DOHH2 (cell line): ENCODE measurements around the gene PREX1.

Experiments used
- H3F3A ChIP-seq: fragments of 200-600 bp; sonication (generic), shearing (Covaris generic); 2 replicates; pipeline ENCODE4 v1.6.0; 2016; ENCODE audit warnings: antibody characterized with exemption, mild to moderate bottlenecking; ENCODE audit not compliant: control insufficient read depth, insufficient read depth
- H3K27ac ChIP-seq: fragments of 200-600 bp; sonication (generic); 2 replicates; pipeline ENCODE4 v1.5.1; 2014; ENCODE audit warnings: low read depth, mild to moderate bottlenecking, low read length, moderate library complexity
- H3K27me3 ChIP-seq: fragments of 200-600 bp; sonication (generic); 2 replicates; pipeline ENCODE4 v1.6.1; 2014; ENCODE audit warnings: mild to moderate bottlenecking, low read length, mixed read lengths; ENCODE audit not compliant: control insufficient read depth
- H3K36me3 ChIP-seq: fragments of 200-600 bp; sonication (generic); 2 replicates; pipeline ENCODE4 v1.6.1; 2014; ENCODE audit warnings: mild to moderate bottlenecking, low read length, moderate library complexity, mixed read lengths; ENCODE audit not compliant: control insufficient read depth
- H3K4me1 ChIP-seq: fragments of 200-600 bp; sonication (generic); 2 replicates; pipeline ENCODE4 v1.6.1; 2014; ENCODE audit warnings: mild to moderate bottlenecking, low read length, mixed read lengths; ENCODE audit not compliant: control insufficient read depth
- H3K4me2 ChIP-seq: fragments of 200-600 bp; sonication (generic); 2 replicates; pipeline ENCODE4 v1.6.0; 2014; ENCODE audit warnings: mild to moderate bottlenecking, low read length, moderate library complexity
- H3K4me3 ChIP-seq: fragments of 200-600 bp; sonication (generic); 2 replicates; pipeline ENCODE4 v1.5.1; 2014; ENCODE audit warnings: mild to moderate bottlenecking, low read length, mixed read lengths
- H3K79me2 ChIP-seq: fragments of 200-600 bp; sonication (generic); 2 replicates; pipeline ENCODE4 v1.6.1; 2014; ENCODE audit warnings: mild to moderate bottlenecking, low read length, mixed read lengths; ENCODE audit not compliant: control insufficient read depth
- H3K9me2 ChIP-seq: fragments of 200-600 bp; sonication (generic); replicated peaks from 2 replicates; pipeline ENCODE4 v1.6.1; 2014; ENCODE audit warnings: mild to moderate bottlenecking, low read length, mixed read lengths; ENCODE audit not compliant: control insufficient read depth
- H3K9me3 ChIP-seq: fragments of 200-600 bp; sonication (generic); 2 replicates; pipeline ENCODE4 v1.6.1; 2014; ENCODE audit warnings: antibody characterized with exemption, low read length, mixed read lengths; ENCODE audit not compliant: control insufficient read depth, insufficient read depth
- H4K20me1 ChIP-seq: fragments of 200-600 bp; sonication (generic); 2 replicates; pipeline ENCODE4 v1.6.0; 2014; ENCODE audit warnings: low read depth, mild to moderate bottlenecking, antibody characterized with exemption, low read length, moderate library complexity; ENCODE audit not compliant: control insufficient read depth, insufficient read depth
- EZH2phosphoT487 ChIP-seq: fragments of 200-600 bp; sonication (generic); IDR thresholded peaks from 2 replicates; pipeline ENCODE4 v1.6.1; 2017; ENCODE audit warnings: borderline replicate concordance, mild to moderate bottlenecking, antibody characterized with exemption, low read length, moderate library complexity, mixed read lengths
- TF ChIP-seq, protein P1 (sequence below): fragments of 200-600 bp; sonication (generic); IDR thresholded peaks from one replicate; pipeline ENCODE4 v1.5.1; 2014; ENCODE audit warnings: antibody characterized with exemption, mild to moderate bottlenecking, low read depth, low read length; ENCODE audit not compliant: poor library complexity, severe bottlenecking

The PREX1 gene

DNA sequence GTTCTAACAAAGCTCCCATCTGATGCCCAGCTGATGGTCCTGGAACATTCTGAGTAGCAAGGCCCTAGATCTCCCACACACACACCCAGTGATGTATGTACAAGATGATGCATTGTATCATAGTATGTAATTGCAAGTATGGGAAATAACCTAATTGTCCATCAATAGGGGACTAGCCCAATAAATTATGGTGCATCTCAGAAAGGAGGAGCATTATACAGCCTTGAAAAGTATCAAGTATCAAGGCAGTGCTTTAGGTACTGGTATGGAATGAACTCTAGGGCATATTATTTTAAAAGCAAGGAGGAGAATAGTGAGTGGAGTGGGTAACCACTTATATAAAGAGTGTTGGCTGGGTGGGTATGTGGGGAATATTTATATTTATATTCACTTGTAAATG lies 24.8 kb upstream of the PREX1 start:
- TF ChIP-seq EZH2phosphoT487, result no peak
- TF ChIP-seq, protein P1, sequence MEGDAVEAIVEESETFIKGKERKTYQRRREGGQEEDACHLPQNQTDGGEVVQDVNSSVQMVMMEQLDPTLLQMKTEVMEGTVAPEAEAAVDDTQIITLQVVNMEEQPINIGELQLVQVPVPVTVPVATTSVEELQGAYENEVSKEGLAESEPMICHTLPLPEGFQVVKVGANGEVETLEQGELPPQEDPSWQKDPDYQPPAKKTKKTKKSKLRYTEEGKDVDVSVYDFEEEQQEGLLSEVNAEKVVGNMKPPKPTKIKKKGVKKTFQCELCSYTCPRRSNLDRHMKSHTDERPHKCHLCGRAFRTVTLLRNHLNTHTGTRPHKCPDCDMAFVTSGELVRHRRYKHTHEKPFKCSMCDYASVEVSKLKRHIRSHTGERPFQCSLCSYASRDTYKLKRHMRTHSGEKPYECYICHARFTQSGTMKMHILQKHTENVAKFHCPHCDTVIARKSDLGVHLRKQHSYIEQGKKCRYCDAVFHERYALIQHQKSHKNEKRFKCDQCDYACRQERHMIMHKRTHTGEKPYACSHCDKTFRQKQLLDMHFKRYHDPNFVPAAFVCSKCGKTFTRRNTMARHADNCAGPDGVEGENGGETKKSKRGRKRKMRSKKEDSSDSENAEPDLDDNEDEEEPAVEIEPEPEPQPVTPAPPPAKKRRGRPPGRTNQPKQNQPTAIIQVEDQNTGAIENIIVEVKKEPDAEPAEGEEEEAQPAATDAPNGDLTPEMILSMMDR, result no peak
- Histone ChIP-seq H3K4me2 (no peak overlapping the region), H3K79me2 (no peaks in the 10 kb centered on the region), H3F3A (no peaks in the 10 kb centered on the region), H4K20me1 (no peaks in the 10 kb centered on the region; the same call in 1 of the 2 replicates), H3K9me3 (no peaks in the 10 kb centered on the region), H3K27ac (no peak overlapping the region), H3K36me3 (no peaks in the 10 kb centered on the region), H3K4me3 (no peak overlapping the region), H3K4me1 (peaks cover 9% of the 10 kb centered on the region; the same call in 1 of the 2 replicates), H3K27me3 (0 out of 2 replicates have a peak, but pooled peaks cover 5% of the 10 kb centered on the region), H3K9me2 (no peaks in the 10 kb centered on the region)

DNA sequence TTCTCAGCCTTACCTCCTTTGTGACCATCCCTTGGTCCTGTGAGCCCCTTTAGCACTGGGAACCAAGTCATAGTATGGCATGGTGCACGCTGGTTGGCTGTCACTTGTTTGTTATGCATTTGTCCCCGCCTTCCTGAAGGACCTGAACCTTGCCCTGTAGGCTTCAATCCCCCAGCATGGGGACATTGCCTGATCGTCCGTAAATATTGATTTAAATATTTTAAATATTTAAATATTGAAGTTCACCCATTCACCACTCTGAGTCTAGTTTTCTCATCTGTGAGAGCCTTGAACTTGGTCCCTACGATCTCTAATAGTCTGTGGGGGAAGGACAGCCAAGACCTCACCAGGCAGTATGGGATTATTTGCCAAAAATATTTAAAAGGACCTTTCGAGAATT lies 23.8 kb upstream of the PREX1 start:
- H3F3A ChIP-seq, result no peaks in the 10 kb centered on the region

DNA sequence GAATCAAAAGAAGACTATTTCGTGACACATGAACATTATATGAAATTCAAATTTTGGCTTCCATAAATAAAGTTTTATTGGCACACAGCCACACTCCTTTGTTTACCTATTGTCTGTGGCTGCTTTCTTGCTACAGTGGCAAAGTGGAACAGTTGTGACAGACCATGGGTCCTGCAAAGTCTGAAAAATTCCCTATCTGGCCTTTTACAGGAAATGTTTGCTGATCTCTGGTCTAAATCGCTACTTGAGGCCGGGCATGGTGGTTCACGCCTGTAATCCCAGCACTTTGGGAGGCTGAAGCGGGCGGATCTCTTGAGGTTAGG lies 23.1 kb upstream of the PREX1 start:
- H3K27ac ChIP-seq, result no peak overlapping the region
- no peak overlapping the region for H3K4me3 ChIP-seq
- H3K4me2 ChIP-seq, result no peak overlapping the region
- H3K79me2 ChIP-seq, result no peaks in the 10 kb centered on the region
- 0 out of 2 replicates have a peak, but pooled peaks cover 5% of the 10 kb centered on the region for H3K27me3 ChIP-seq
- peaks cover 13% of the 10 kb centered on the region for H3K4me1 ChIP-seq
- H3K9me3 ChIP-seq, result no peaks in the 10 kb centered on the region
- H4K20me1 ChIP-seq, result no peaks in the 10 kb centered on the region
- no peaks in the 10 kb centered on the region for H3K36me3 ChIP-seq
- no peaks in the 10 kb centered on the region for H3F3A ChIP-seq
- no peak for TF ChIP-seq EZH2phosphoT487
- TF ChIP-seq, protein P1, result no peak
- no peaks in the 10 kb centered on the region for H3K9me2 ChIP-seq

More for the DNA sequence above, 23.8 kb upstream of the PREX1 start:
- no peak overlapping the region for H3K27ac ChIP-seq
- H3K4me1 ChIP-seq, result peaks cover 14% of the 10 kb centered on the region
- H3K9me3 ChIP-seq, result no peaks in the 10 kb centered on the region
- H3K4me2 ChIP-seq, result no peak overlapping the region
- 0 out of 2 replicates have a peak, but pooled peaks cover 5% of the 10 kb centered on the region for H3K27me3 ChIP-seq
- H3K4me3 ChIP-seq, result no peak overlapping the region
- TF ChIP-seq, protein P1, result no peak
- no peaks in the 10 kb centered on the region for H3K79me2 ChIP-seq
- no peaks in the 10 kb centered on the region; the same call in 1 of the 2 replicates for H4K20me1 ChIP-seq
- no peaks in the 10 kb centered on the region for H3K36me3 ChIP-seq
- H3K9me2 ChIP-seq, result no peaks in the 10 kb centered on the region
